WERI-Rb-1 (cell line): ENCODE results near the gene C2orf49.
A peak's percentile ranks its signal among the peaks of the same experiment; 100 is the strongest.

Source experiments
- DNase-seq: peaks from one replicate; pipeline ENCODE4 v3.0.0-alpha.2; 2020
- H3K27ac ChIP-seq: fragments of 250-450 bp; sonication (Bioruptor Pico); 2 replicates; pipeline ENCODE4 v1.5.1; 2020; ENCODE audit warnings: mild to moderate bottlenecking, moderate library complexity
- H3K27me3 ChIP-seq: fragments of 250-450 bp; sonication (Bioruptor Pico); 2 replicates; pipeline ENCODE4 v1.5.1; 2021; ENCODE audit warnings: mild to moderate bottlenecking, low read depth, moderate library complexity; ENCODE audit not compliant: insufficient read depth, severe bottlenecking
- H3K36me3 ChIP-seq: fragments of 250-450 bp; sonication (Bioruptor Pico); 2 replicates; pipeline ENCODE4 v1.5.1; 2020; ENCODE audit warnings: mild to moderate bottlenecking, moderate library complexity
- H3K4me3 ChIP-seq: 2 replicates; pipeline ENCODE4 v1.5.1; 2011; ENCODE audit warnings: low read depth, mild to moderate bottlenecking, control low read depth, low read length
- H3K9me3 ChIP-seq: fragments of 250-450 bp; sonication (Bioruptor Pico); 2 replicates; pipeline ENCODE4 v1.5.1; 2021; ENCODE audit warnings: mild to moderate bottlenecking, moderate library complexity; ENCODE audit not compliant: severe bottlenecking
- TF ChIP-seq, protein P1 (sequence below): IDR thresholded peaks from 2 replicates; pipeline ENCODE4 v1.5.1; 2011; ENCODE audit warnings: low read depth, mild to moderate bottlenecking, control low read depth, inconsistent platforms, low read length

The C2orf49 gene

GRCh38 chr2:105334211-105334610 is 3.1 kb upstream of the C2orf49 start:
- H3K9me3 ChIP-seq: no peaks in the 10 kb centered on the region
- TF ChIP-seq, protein P1, sequence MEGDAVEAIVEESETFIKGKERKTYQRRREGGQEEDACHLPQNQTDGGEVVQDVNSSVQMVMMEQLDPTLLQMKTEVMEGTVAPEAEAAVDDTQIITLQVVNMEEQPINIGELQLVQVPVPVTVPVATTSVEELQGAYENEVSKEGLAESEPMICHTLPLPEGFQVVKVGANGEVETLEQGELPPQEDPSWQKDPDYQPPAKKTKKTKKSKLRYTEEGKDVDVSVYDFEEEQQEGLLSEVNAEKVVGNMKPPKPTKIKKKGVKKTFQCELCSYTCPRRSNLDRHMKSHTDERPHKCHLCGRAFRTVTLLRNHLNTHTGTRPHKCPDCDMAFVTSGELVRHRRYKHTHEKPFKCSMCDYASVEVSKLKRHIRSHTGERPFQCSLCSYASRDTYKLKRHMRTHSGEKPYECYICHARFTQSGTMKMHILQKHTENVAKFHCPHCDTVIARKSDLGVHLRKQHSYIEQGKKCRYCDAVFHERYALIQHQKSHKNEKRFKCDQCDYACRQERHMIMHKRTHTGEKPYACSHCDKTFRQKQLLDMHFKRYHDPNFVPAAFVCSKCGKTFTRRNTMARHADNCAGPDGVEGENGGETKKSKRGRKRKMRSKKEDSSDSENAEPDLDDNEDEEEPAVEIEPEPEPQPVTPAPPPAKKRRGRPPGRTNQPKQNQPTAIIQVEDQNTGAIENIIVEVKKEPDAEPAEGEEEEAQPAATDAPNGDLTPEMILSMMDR: no peak
- no peak overlapping the region for H3K27ac ChIP-seq
- H3K36me3 ChIP-seq: peaks cover under 1% of the 10 kb centered on the region; the same call in 1 of the 2 replicates
- H3K4me3 ChIP-seq: no peak overlapping the region
- no peaks in the 10 kb centered on the region for H3K27me3 ChIP-seq
- no peak for DNase-seq

- Histone ChIP-seq H3K36me3 (peaks cover 13% of the 10 kb centered on the region), H3K27me3 (no peaks in the 10 kb centered on the region), H3K27ac (no peak overlapping the region), H3K4me3 (no peak overlapping the region), H3K9me3 (no peaks in the 10 kb centered on the region)
- TF ChIP-seq, protein P1: no peak
- DNase-seq: no peak
Observed at GRCh38 chr2:105335469-105335868, 1.9 kb upstream of the C2orf49 start.

- peak overlapping the region; percentile 100 for H3K4me3 ChIP-seq
- H3K27ac ChIP-seq: peak overlapping the region; percentile 99
- H3K27me3 ChIP-seq: no peaks in the 10 kb centered on the region
- H3K36me3 ChIP-seq: peaks cover 26% of the 10 kb centered on the region
- H3K9me3 ChIP-seq: no peaks in the 10 kb centered on the region
- DNase-seq: no peak
- TF ChIP-seq, protein P1: no peak
Observed at GRCh38 chr2:105336786-105337121, 586 bp upstream of the C2orf49 start.

- H3K4me3 ChIP-seq: peak overlapping the region; percentile 100
- H3K9me3 ChIP-seq: no peaks in the 10 kb centered on the region
- TF ChIP-seq, protein P1: no peak
- H3K27me3 ChIP-seq: no peaks in the 10 kb centered on the region
- DNase-seq: no peak
- peak overlapping the region; percentile 99 for H3K27ac ChIP-seq
- peaks cover 38% of the 10 kb centered on the region for H3K36me3 ChIP-seq
Observed at GRCh38 chr2:105338020-105338385, 663 bp downstream of the C2orf49 start.

GRCh38 chr2:105339414-105339813 is 2.1 kb downstream of the C2orf49 start:
- H3K36me3 ChIP-seq: peaks cover 50% of the 10 kb centered on the region
- H3K9me3 ChIP-seq: no peaks in the 10 kb centered on the region
- TF ChIP-seq, protein P1: no peak
- DNase-seq: no peak
- no peak overlapping the region for H3K4me3 ChIP-seq
- no peak overlapping the region for H3K27ac ChIP-seq
- H3K27me3 ChIP-seq: no peaks in the 10 kb centered on the region

GRCh38 chr2:105344704-105345345 is 7.5 kb downstream of the C2orf49 start:
- no peak overlapping the region for H3K4me3 ChIP-seq
- H3K36me3 ChIP-seq: peaks cover 85% of the 10 kb centered on the region
- H3K27me3 ChIP-seq: no peaks in the 10 kb centered on the region
- no peak for DNase-seq
- H3K9me3 ChIP-seq: no peaks in the 10 kb centered on the region
- TF ChIP-seq, protein P1: no peak
- H3K27ac ChIP-seq: no peak overlapping the region
